ENCODE results near the gene CD53. TPM values are rescaled to one million over a fixed set of nuclear protein-coding genes. Genes with fewer than 3 reads are reported as not detected.
"Not testable (repeated sequence)": the region's sequence is repeated elsewhere in the genome, so short reads cannot be mapped to it uniquely, and the experiment has no call there.

CD53 gene
- total RNA-seq, 2 experiments from 2014 or later = 392 to 404 TPM

GRCh38 chr1:110916669-110917306 is 43.8 kb downstream of the CD53 start:
- H3K4me3 Mint-ChIP-seq = peak overlapping the region; percentile 44
- peak overlapping the region; percentile 35 for H3K27ac Mint-ChIP-seq
- ATAC-seq (peak; percentile 86), DNase-seq (peak; percentile 63)
- H3K4me1 Mint-ChIP-seq (ENCODE audit: low read depth) = peaks cover 14% of the 10 kb centered on the region
- peaks cover 5% of the 10 kb centered on the region for H3K36me3 Mint-ChIP-seq (ENCODE audit: low read depth)
- ChIA-PET CTCF (interaction anchor here (0.9 kb wide), 1 partner anchor 42 kb away, joined by 3 read pairs; no protein-coding TSS in a partner anchor), POLR2A (no interaction called here)
- peaks cover 9% of the 10 kb centered on the region for H3K9me3 Mint-ChIP-seq (ENCODE audit: insufficient read depth)
- no peaks in the 10 kb centered on the region for H3K27me3 Mint-ChIP-seq (ENCODE audit: low read depth)

- peaks cover 11% of the 10 kb centered on the region for H3K9me3 Mint-ChIP-seq (ENCODE audit: insufficient read depth)
- H3K4me1 Mint-ChIP-seq (ENCODE audit: low read depth) = peaks cover 14% of the 10 kb centered on the region
- peaks cover 2% of the 10 kb centered on the region for H3K27me3 Mint-ChIP-seq (ENCODE audit: low read depth)
- ChIA-PET POLR2A (no interaction called here), CTCF (interaction anchor here (0.9 kb wide), 1 partner anchor 43 kb away, joined by 3 read pairs; no protein-coding TSS in a partner anchor)
- ATAC-seq (no peak), DNase-seq (no peak)
- no peak overlapping the region for H3K27ac Mint-ChIP-seq
- peaks cover 7% of the 10 kb centered on the region for H3K36me3 Mint-ChIP-seq (ENCODE audit: low read depth)
- no peak overlapping the region for H3K4me3 Mint-ChIP-seq
These were observed 45.1 kb downstream of the CD53 start for GRCh38 chr1:110918016-110918415.

GRCh38 chr1:110921953-110922352 is 49.0 kb downstream of the CD53 start:
- Mint-ChIP-seq H3K4me1 (ENCODE audit: low read depth) (peaks cover 4% of the 10 kb centered on the region), H3K9me3 (ENCODE audit: insufficient read depth) (peaks cover 7% of the 10 kb centered on the region), H3K27ac (no peak overlapping the region), H3K4me3 (no peak overlapping the region), H3K36me3 (ENCODE audit: low read depth) (peaks cover 6% of the 10 kb centered on the region), H3K27me3 (ENCODE audit: low read depth) (peaks cover 4% of the 10 kb centered on the region)
- ChIA-PET POLR2A (no interaction called here), CTCF (no interaction called here)
- ATAC-seq (no peak), DNase-seq (no peak)

GRCh38 chr1:110927484-110928075 is 54.6 kb downstream of the CD53 start:
- ChIA-PET POLR2A (no interaction called here), CTCF (interaction anchor here (1.9 kb wide), 1 partner anchor 13 kb away, joined by 6 read pairs; no protein-coding TSS in a partner anchor)
- DNase-seq (no peak), ATAC-seq (no peak)
- Mint-ChIP-seq H3K36me3 (ENCODE audit: low read depth) (peaks cover 8% of the 10 kb centered on the region), H3K4me1 (ENCODE audit: low read depth) (no peaks in the 10 kb centered on the region), H3K9me3 (ENCODE audit: insufficient read depth) (no peaks in the 10 kb centered on the region), H3K4me3 (no peak overlapping the region), H3K27ac (no peak overlapping the region), H3K27me3 (ENCODE audit: low read depth) (peaks cover 2% of the 10 kb centered on the region)

- no peaks in the 10 kb centered on the region for H3K4me1 Mint-ChIP-seq (ENCODE audit: low read depth)
- no peak overlapping the region for H3K27ac Mint-ChIP-seq
- DNase-seq (no peak), ATAC-seq (no peak)
- peaks cover 5% of the 10 kb centered on the region for H3K36me3 Mint-ChIP-seq (ENCODE audit: low read depth)
- peaks cover 2% of the 10 kb centered on the region for H3K27me3 Mint-ChIP-seq (ENCODE audit: low read depth)
- no peaks in the 10 kb centered on the region for H3K9me3 Mint-ChIP-seq (ENCODE audit: insufficient read depth)
- POLR2A ChIA-PET = interaction anchor here (0.9 kb wide), 2 partner anchors 19 to 20 kb away, joined by 3 read pairs; no protein-coding TSS in a partner anchor
- H3K4me3 Mint-ChIP-seq = no peak overlapping the region
- CTCF ChIA-PET = interaction anchor here (1.9 kb wide), 1 partner anchor 13 kb away, joined by 6 read pairs; no protein-coding TSS in a partner anchor
These were observed 55.2 kb downstream of the CD53 start for GRCh38 chr1:110928191-110928590.

GRCh38 chr1:110928904-110929303 is 56.0 kb downstream of the CD53 start:
- peaks cover 2% of the 10 kb centered on the region for H3K27me3 Mint-ChIP-seq (ENCODE audit: low read depth)
- ChIA-PET POLR2A (interaction anchor here (0.9 kb wide), 2 partner anchors 19 to 20 kb away, joined by 3 read pairs; no protein-coding TSS in a partner anchor), CTCF (no interaction called here)
- H3K27ac Mint-ChIP-seq = no peak overlapping the region
- no peaks in the 10 kb centered on the region for H3K4me1 Mint-ChIP-seq (ENCODE audit: low read depth)
- peaks cover 5% of the 10 kb centered on the region for H3K36me3 Mint-ChIP-seq (ENCODE audit: low read depth)
- no peak for DNase-seq
- ATAC-seq = no peak
- no peaks in the 10 kb centered on the region for H3K9me3 Mint-ChIP-seq (ENCODE audit: insufficient read depth)
- no peak overlapping the region for H3K4me3 Mint-ChIP-seq

- ATAC-seq; H3K36me3 Mint-ChIP-seq (ENCODE audit: low read depth); H3K4me1 Mint-ChIP-seq (ENCODE audit: low read depth); H3K27me3 Mint-ChIP-seq (ENCODE audit: low read depth); POLR2A ChIA-PET; H3K9me3 Mint-ChIP-seq (ENCODE audit: insufficient read depth); H3K4me3 Mint-ChIP-seq; CTCF ChIA-PET; DNase-seq; H3K27ac Mint-ChIP-seq: not testable (repeated sequence)
These were observed 58.1 kb downstream of the CD53 start for GRCh38 chr1:110931097-110931496.

- POLR2A ChIA-PET = no interaction called here
- CTCF ChIA-PET = interaction anchor here (0.8 kb wide), 1 partner anchor 56 kb away, joined by 3 read pairs; no protein-coding TSS in a partner anchor
- no peak for ATAC-seq
These were observed 63.6 kb downstream of the CD53 start for GRCh38 chr1:110936567-110936966.

GRCh38 chr1:110944806-110945205 is 71.9 kb downstream of the CD53 start:
- Mint-ChIP-seq H3K4me3 (no peak overlapping the region), H3K4me1 (ENCODE audit: low read depth) (no peaks in the 10 kb centered on the region), H3K36me3 (ENCODE audit: low read depth) (peaks cover 38% of the 10 kb centered on the region), H3K27me3 (ENCODE audit: low read depth) (no peaks in the 10 kb centered on the region), H3K27ac (no peak overlapping the region), H3K9me3 (ENCODE audit: insufficient read depth) (peaks cover 2% of the 10 kb centered on the region)
- ChIA-PET CTCF (interaction anchor here (0.6 kb wide), 1 partner anchor 462 kb away, joined by 3 read pairs; no protein-coding TSS in a partner anchor), POLR2A (no interaction called here)
- DNase-seq (no peak), ATAC-seq (no peak)

More at GRCh38 chr1:110936567-110936966, 63.6 kb downstream of the CD53 start:
- H3K4me1 Mint-ChIP-seq (ENCODE audit: low read depth) = no peaks in the 10 kb centered on the region
- no peaks in the 10 kb centered on the region for H3K27me3 Mint-ChIP-seq (ENCODE audit: low read depth)
- DNase-seq = no peak
- peaks cover 20% of the 10 kb centered on the region for H3K9me3 Mint-ChIP-seq (ENCODE audit: insufficient read depth)
- H3K36me3 Mint-ChIP-seq (ENCODE audit: low read depth) = peaks cover 15% of the 10 kb centered on the region
- no peak overlapping the region for H3K4me3 Mint-ChIP-seq
- no peak overlapping the region for H3K27ac Mint-ChIP-seq

GRCh38 chr1:110945626-110946025 is 72.7 kb downstream of the CD53 start:
- H3K4me3 Mint-ChIP-seq = no peak overlapping the region
- ChIA-PET POLR2A (no interaction called here), CTCF (no interaction called here)
- H3K36me3 Mint-ChIP-seq (ENCODE audit: low read depth) = peaks cover 43% of the 10 kb centered on the region
- no peaks in the 10 kb centered on the region for H3K27me3 Mint-ChIP-seq (ENCODE audit: low read depth)
- H3K4me1 Mint-ChIP-seq (ENCODE audit: low read depth) = no peaks in the 10 kb centered on the region
- no peaks in the 10 kb centered on the region for H3K9me3 Mint-ChIP-seq (ENCODE audit: insufficient read depth)
- no peak for ATAC-seq
- DNase-seq = no peak
- no peak overlapping the region for H3K27ac Mint-ChIP-seq

- ATAC-seq (no peak), DNase-seq (no peak)
- H3K4me3 Mint-ChIP-seq = no peak overlapping the region
- no peaks in the 10 kb centered on the region for H3K9me3 Mint-ChIP-seq (ENCODE audit: insufficient read depth)
- H3K4me1 Mint-ChIP-seq (ENCODE audit: low read depth) = no peaks in the 10 kb centered on the region
- peaks cover 65% of the 10 kb centered on the region for H3K36me3 Mint-ChIP-seq (ENCODE audit: low read depth)
- CTCF ChIA-PET = interaction anchor here (0.9 to 2.1 kb wide), 4 partner anchors 22 to 398 kb away, joined by 3 to 8 read pairs (median 4); no protein-coding TSS in a partner anchor
- H3K27me3 Mint-ChIP-seq (ENCODE audit: low read depth) = no peaks in the 10 kb centered on the region
- POLR2A ChIA-PET = interaction anchor here (1.0 kb wide), 1 partner anchor 20 kb away, joined by 3 read pairs; no protein-coding TSS in a partner anchor
- H3K27ac Mint-ChIP-seq = no peak overlapping the region
These were observed 75.3 kb downstream of the CD53 start for GRCh38 chr1:110948038-110948810.
